ENCODE data around the gene PARD3B. TPM values are rescaled to one million over a fixed set of nuclear protein-coding genes. Genes with fewer than 3 reads are reported as not detected.

The PARD3B gene
- total and polyA plus RNA-seq, 10 of the 15 experiments (the other 5 are each of a cell fraction or from before 2014, with no cell fraction given) = 0.01 to 0.54 (median 0.07) TPM; not detected in 7

- Histone ChIP-seq H3K9ac (ENCODE audit: control insufficient read depth, insufficient read depth, low read length) (no peak overlapping the region), H2AFZ (ENCODE audit: control insufficient read depth, low read depth, low read length) (no peak overlapping the region), H4K20me1 (ENCODE audit: control insufficient read depth, insufficient read depth) (no peaks in the 10 kb centered on the region), H3K79me2 (ENCODE audit: control insufficient read depth, insufficient read depth, low read length) (no peaks in the 10 kb centered on the region), H3K36me3 (ENCODE audit: control insufficient read depth in 2 of 2, insufficient read depth in 2 of 2, low read length in 1 of 2) (no peaks in the 10 kb centered on the region), H3K27me3 (replicated peaks in 1 of 2; ENCODE audit: control insufficient read depth in 2 of 2, insufficient read depth in 2 of 2, low read length in 1 of 2) (peaks cover 0 to 3% of the 10 kb centered on the region in 2 experiments; a peak in 1 of 4 replicates), H3K27ac (ENCODE audit: control insufficient read depth, insufficient read depth) (no peak overlapping the region), H3K4me1 (ENCODE audit: control insufficient read depth, insufficient read depth, low read length) (no peaks in the 10 kb centered on the region), H3K4me3 (no peak overlapping the region), H3K9me3 (replicated peaks; ENCODE audit: control insufficient read depth, insufficient read depth, low read length) (no peaks in the 10 kb centered on the region), H3K4me2 (ENCODE audit: control insufficient read depth, insufficient read depth) (no peak overlapping the region)
- ChIA-PET SMC1A (ENCODE audit: uncharacterized antibody, unreplicated experiment) (no interaction called here), POLR2A (no interaction called here), RAD21 (ENCODE audit: unreplicated experiment) (interaction anchor here (1.7 kb wide), 1 partner anchor 284 kb away, joined by 5 read pairs; no protein-coding TSS in a partner anchor), CTCF (no interaction called here)
- no peak for TF ChIP-seq NFYA (IDR thresholded peaks at IDR 0.05; ENCODE audit: borderline replicate concordance, low read depth, low read length)
- no peak for TF ChIP-seq SUPT20H (IDR thresholded peaks at IDR 0.05; ENCODE audit: borderline replicate concordance, control insufficient read depth, low read depth, low read length)
- no peak for TF ChIP-seq ELK1 (IDR thresholded peaks at IDR 0.05; ENCODE audit: low read depth, low read length)
- no peak for TF ChIP-seq CBX5 (IDR thresholded peaks at IDR 0.05; ENCODE audit: low read depth)
- ATAC-seq (no peak), DNase-seq (ENCODE audit: low read depth, low spot score) (no peak), FAIRE-seq (no peak)
- intact Hi-C loops (cut with micrococcal nuclease; ENCODE audit: unreplicated experiment) (no loop called here), in situ Hi-C loops (cut with MboI) (no loop called here)
- 14% methylated on average over 4 of the region's 4 CpGs for whole genome bisulfite sequencing (ENCODE audit: insufficient coverage, insufficient replicate concordance, low lambda C conversion rate, missing lambda C conversion rate)
- no TSS peak for BruUV-seq (replicated peaks)
Observed at GRCh38 chr2:205390866-205391265, 845.6 kb downstream of the PARD3B start.

GRCh38 chr2:205401511-205401910, 856.2 kb downstream of the PARD3B start:
- no peak for FAIRE-seq
- no peak overlapping the region for H3K4me3 ChIP-seq
- ChIA-PET CTCF (no interaction called here), SMC1A (ENCODE audit: uncharacterized antibody, unreplicated experiment) (no interaction called here), POLR2A (no interaction called here), RAD21 (ENCODE audit: unreplicated experiment) (no interaction called here)
- no peak overlapping the region for H2AFZ ChIP-seq (ENCODE audit: control insufficient read depth, low read depth, low read length)
- H3K36me3 ChIP-seq (ENCODE audit: control insufficient read depth in 2 of 2, insufficient read depth in 2 of 2, low read length in 1 of 2) = no peaks in the 10 kb centered on the region
- no peak overlapping the region for H3K4me2 ChIP-seq (ENCODE audit: control insufficient read depth, insufficient read depth)
- no peak overlapping the region for H3K27ac ChIP-seq (ENCODE audit: control insufficient read depth, insufficient read depth)
- H3K79me2 ChIP-seq (ENCODE audit: control insufficient read depth, insufficient read depth, low read length) = no peaks in the 10 kb centered on the region
- no peaks in the 10 kb centered on the region for H4K20me1 ChIP-seq (ENCODE audit: control insufficient read depth, insufficient read depth)
- no peak for DNase-seq (ENCODE audit: low read depth, low spot score)
- no peaks in the 10 kb centered on the region; a peak in 1 of 4 replicates for H3K27me3 ChIP-seq (replicated peaks in 1 of 2; ENCODE audit: control insufficient read depth in 2 of 2, insufficient read depth in 2 of 2, low read length in 1 of 2)
- no TSS peak for BruUV-seq (replicated peaks)
- no peak for TF ChIP-seq POLR2AphosphoS5 (IDR thresholded peaks at IDR 0.05; ENCODE audit: low read length)
- no peak for TF ChIP-seq MTA2 (IDR thresholded peaks at IDR 0.05; ENCODE audit: low read depth)
- TF ChIP-seq BACH1 (IDR thresholded peaks at IDR 0.05; ENCODE audit: borderline replicate concordance) = no peak
- no peak for TF ChIP-seq FOXM1 (IDR thresholded peaks at IDR 0.05; ENCODE audit: low read depth, low read length)
- no peak for TF ChIP-seq E2F4 (IDR thresholded peaks at IDR 0.05; ENCODE audit: low read depth, low read length)
- no peak for TF ChIP-seq SMC3 (IDR thresholded peaks at IDR 0.05; ENCODE audit: borderline replicate concordance, low read length)
- TF ChIP-seq ATF2 (IDR thresholded peaks at IDR 0.05; ENCODE audit: low read length) = no peak
- TF ChIP-seq SIN3A (IDR thresholded peaks at IDR 0.05; ENCODE audit: low read depth, low read length) = no peak
- no peak overlapping the region for H3K9ac ChIP-seq (ENCODE audit: control insufficient read depth, insufficient read depth, low read length)
- no peaks in the 10 kb centered on the region for H3K9me3 ChIP-seq (replicated peaks; ENCODE audit: control insufficient read depth, insufficient read depth, low read length)
- 50% methylated on average over 6 of the region's 6 CpGs for WGBS (ENCODE audit: insufficient coverage, insufficient replicate concordance, low lambda C conversion rate, missing lambda C conversion rate)
- in situ Hi-C loops (cut with MboI) (no loop called here), intact Hi-C loops (cut with micrococcal nuclease; ENCODE audit: unreplicated experiment) (no loop called here)
- no peaks in the 10 kb centered on the region for H3K4me1 ChIP-seq (ENCODE audit: control insufficient read depth, insufficient read depth, low read length)
- no peak for ATAC-seq
